Measurements from ENCODE around the gene ARHGEF37.
"Not testable (repeated sequence)": the region's sequence is repeated elsewhere in the genome, so short reads cannot be mapped to it uniquely, and the experiment has no call there.

The ARHGEF37 gene

GRCh38 chr5:149645236-149645635, 63.9 kb downstream of the ARHGEF37 start:
- H3K36me3 Mint-ChIP-seq (ENCODE audit: low read depth) = no peaks in the 10 kb centered on the region
- no peaks in the 10 kb centered on the region for H3K4me1 Mint-ChIP-seq (ENCODE audit: low read depth)
- DNase-seq (ENCODE audit: low spot score) = no peak
- H3K27ac Mint-ChIP-seq = no peak overlapping the region
- no peaks in the 10 kb centered on the region for H3K9me3 Mint-ChIP-seq
- H3K4me3 Mint-ChIP-seq = no peak overlapping the region
- H3K27me3 Mint-ChIP-seq (ENCODE audit: low read depth) = peaks cover 4% of the 10 kb centered on the region

- Mint-ChIP-seq H3K27me3 (ENCODE audit: low read depth) (peaks cover 4% of the 10 kb centered on the region), H3K4me3 (no peak overlapping the region), H3K4me1 (ENCODE audit: low read depth) (no peaks in the 10 kb centered on the region), H3K9me3 (no peaks in the 10 kb centered on the region), H3K36me3 (ENCODE audit: low read depth) (no peaks in the 10 kb centered on the region), H3K27ac (no peak overlapping the region)
- DNase-seq (ENCODE audit: low spot score) = no peak
Measured at GRCh38 chr5:149645725-149646124, 64.4 kb downstream of the ARHGEF37 start.

GRCh38 chr5:149646564-149646963, 65.3 kb downstream of the ARHGEF37 start:
- DNase-seq (ENCODE audit: low spot score) = no peak
- Mint-ChIP-seq H3K4me1 (ENCODE audit: low read depth) (no peaks in the 10 kb centered on the region), H3K27me3 (ENCODE audit: low read depth) (peaks cover 4% of the 10 kb centered on the region), H3K9me3 (no peaks in the 10 kb centered on the region), H3K36me3 (ENCODE audit: low read depth) (no peaks in the 10 kb centered on the region), H3K27ac (no peak overlapping the region), H3K4me3 (no peak overlapping the region)

GRCh38 chr5:149647334-149647733, 66.0 kb downstream of the ARHGEF37 start:
- Mint-ChIP-seq H3K36me3 (ENCODE audit: low read depth) (no peaks in the 10 kb centered on the region), H3K27me3 (ENCODE audit: low read depth) (peaks cover 4% of the 10 kb centered on the region), H3K9me3 (no peaks in the 10 kb centered on the region), H3K4me1 (ENCODE audit: low read depth) (no peaks in the 10 kb centered on the region), H3K4me3 (no peak overlapping the region), H3K27ac (no peak overlapping the region)
- no peak for DNase-seq (ENCODE audit: low spot score)

- not testable (repeated sequence) for H3K27me3 Mint-ChIP-seq (ENCODE audit: low read depth); H3K9me3 Mint-ChIP-seq; H3K27ac Mint-ChIP-seq; DNase-seq (ENCODE audit: low spot score); H3K4me1 Mint-ChIP-seq (ENCODE audit: low read depth); H3K36me3 Mint-ChIP-seq (ENCODE audit: low read depth); H3K4me3 Mint-ChIP-seq
Measured at GRCh38 chr5:149648464-149649393, 67.4 kb downstream of the ARHGEF37 start.

GRCh38 chr5:149649730-149650129, 68.4 kb downstream of the ARHGEF37 start:
- H3K27ac Mint-ChIP-seq; DNase-seq (ENCODE audit: low spot score); H3K36me3 Mint-ChIP-seq (ENCODE audit: low read depth); H3K9me3 Mint-ChIP-seq; H3K27me3 Mint-ChIP-seq (ENCODE audit: low read depth); H3K4me1 Mint-ChIP-seq (ENCODE audit: low read depth); H3K4me3 Mint-ChIP-seq: not testable (repeated sequence)

- Mint-ChIP-seq H3K36me3 (ENCODE audit: low read depth) (no peaks in the 10 kb centered on the region), H3K27ac (peak overlapping the region; percentile 33), H3K4me3 (no peak overlapping the region), H3K27me3 (ENCODE audit: low read depth) (no peaks in the 10 kb centered on the region), H3K9me3 (peaks cover 3% of the 10 kb centered on the region), H3K4me1 (ENCODE audit: low read depth) (no peaks in the 10 kb centered on the region)
- no peak for DNase-seq (ENCODE audit: low spot score)
Measured at GRCh38 chr5:149651686-149652085, 70.4 kb downstream of the ARHGEF37 start.

GRCh38 chr5:149652697-149653096, 71.4 kb downstream of the ARHGEF37 start:
- H3K9me3 Mint-ChIP-seq = peaks cover 10% of the 10 kb centered on the region
- no peaks in the 10 kb centered on the region for H3K36me3 Mint-ChIP-seq (ENCODE audit: low read depth)
- H3K4me3 Mint-ChIP-seq = no peak overlapping the region
- no peak overlapping the region for H3K27ac Mint-ChIP-seq
- H3K4me1 Mint-ChIP-seq (ENCODE audit: low read depth) = no peaks in the 10 kb centered on the region
- DNase-seq (ENCODE audit: low spot score) = no peak
- H3K27me3 Mint-ChIP-seq (ENCODE audit: low read depth) = no peaks in the 10 kb centered on the region

- no peaks in the 10 kb centered on the region for H3K36me3 Mint-ChIP-seq (ENCODE audit: low read depth)
- peaks cover 10% of the 10 kb centered on the region for H3K9me3 Mint-ChIP-seq
- no peak overlapping the region for H3K4me3 Mint-ChIP-seq
- H3K4me1 Mint-ChIP-seq (ENCODE audit: low read depth) = no peaks in the 10 kb centered on the region
- peaks cover 5% of the 10 kb centered on the region for H3K27me3 Mint-ChIP-seq (ENCODE audit: low read depth)
- DNase-seq (ENCODE audit: low spot score) = no peak
- peak overlapping the region; percentile 37 for H3K27ac Mint-ChIP-seq
Measured at GRCh38 chr5:149654231-149654630, 72.9 kb downstream of the ARHGEF37 start.

- H3K36me3 Mint-ChIP-seq (ENCODE audit: low read depth) = no peaks in the 10 kb centered on the region
- H3K4me1 Mint-ChIP-seq (ENCODE audit: low read depth) = no peaks in the 10 kb centered on the region
- DNase-seq (ENCODE audit: low spot score) = no peak
- H3K27ac Mint-ChIP-seq = no peak overlapping the region
- H3K4me3 Mint-ChIP-seq = no peak overlapping the region
- H3K27me3 Mint-ChIP-seq (ENCODE audit: low read depth) = peaks cover 5% of the 10 kb centered on the region
- H3K9me3 Mint-ChIP-seq = peaks cover 10% of the 10 kb centered on the region
Measured at GRCh38 chr5:149654883-149655505, 73.7 kb downstream of the ARHGEF37 start.

GRCh38 chr5:149656576-149657182, 75.4 kb downstream of the ARHGEF37 start:
- Mint-ChIP-seq H3K27ac (no peak overlapping the region), H3K4me3 (no peak overlapping the region), H3K9me3 (peaks cover 10% of the 10 kb centered on the region), H3K4me1 (ENCODE audit: low read depth) (no peaks in the 10 kb centered on the region), H3K27me3 (ENCODE audit: low read depth) (peaks cover 5% of the 10 kb centered on the region), H3K36me3 (ENCODE audit: low read depth) (no peaks in the 10 kb centered on the region)
- DNase-seq (ENCODE audit: low spot score) = no peak

- Mint-ChIP-seq H3K27me3 (ENCODE audit: low read depth) (peaks cover 5% of the 10 kb centered on the region), H3K9me3 (peaks cover 10% of the 10 kb centered on the region), H3K27ac (no peak overlapping the region), H3K4me1 (ENCODE audit: low read depth) (no peaks in the 10 kb centered on the region), H3K36me3 (ENCODE audit: low read depth) (no peaks in the 10 kb centered on the region), H3K4me3 (no peak overlapping the region)
- DNase-seq (ENCODE audit: low spot score) = no peak
Measured at GRCh38 chr5:149657324-149657723, 76.0 kb downstream of the ARHGEF37 start.

- Mint-ChIP-seq H3K4me1 (ENCODE audit: low read depth) (no peaks in the 10 kb centered on the region), H3K27me3 (ENCODE audit: low read depth) (peaks cover 5% of the 10 kb centered on the region), H3K27ac (no peak overlapping the region), H3K9me3 (peaks cover 10% of the 10 kb centered on the region), H3K4me3 (no peak overlapping the region), H3K36me3 (ENCODE audit: low read depth) (no peaks in the 10 kb centered on the region)
- DNase-seq (ENCODE audit: low spot score) = no peak
Measured at GRCh38 chr5:149658299-149658698, 77.0 kb downstream of the ARHGEF37 start.

- Mint-ChIP-seq H3K9me3 (peaks cover 10% of the 10 kb centered on the region), H3K27ac (no peak overlapping the region), H3K4me3 (no peak overlapping the region), H3K27me3 (ENCODE audit: low read depth) (peaks cover under 1% of the 10 kb centered on the region), H3K36me3 (ENCODE audit: low read depth) (no peaks in the 10 kb centered on the region), H3K4me1 (ENCODE audit: low read depth) (peaks cover 3% of the 10 kb centered on the region)
- DNase-seq (ENCODE audit: low spot score) = no peak
Measured at GRCh38 chr5:149664083-149664482, 82.8 kb downstream of the ARHGEF37 start.
